Activated T-helper 2 cell treated with anti-CD3 and anti-CD28 coated beads, Interferon-gamma antibody, Interleukin-2, Interleukin-4, amounts not matched to agents 10 μg/mL and 5 μg/mL and 100 μg/mL, durations not matched to agents 14 hours and 24 hours and 36 hours (primary cell): Measurements from ENCODE around the gene SARS2. TPM values are rescaled to one million over a fixed set of nuclear protein-coding genes. Genes with fewer than 3 reads are reported as not detected.
"Not testable (repeated sequence)": the region's sequence is repeated elsewhere in the genome, so short reads cannot be mapped to it uniquely, and the experiment has no call there.

Experiments
- DNase-seq: peaks from one replicate; pipeline ENCODE4 v3.0.0; 2021; ENCODE audit warnings: low spot score
- H3K27ac Mint-ChIP-seq: one replicate; pipeline ENCODE4 v1.8.0; 2021; ENCODE audit warnings: mixed read lengths
- H3K27me3 Mint-ChIP-seq: one replicate; pipeline ENCODE4 v1.8.0; 2021; ENCODE audit warnings: low read depth, mixed read lengths
- H3K36me3 Mint-ChIP-seq: one replicate; pipeline ENCODE4 v1.8.0; 2021; ENCODE audit warnings: low read depth, mixed read lengths
- H3K4me1 Mint-ChIP-seq: one replicate; pipeline ENCODE4 v1.8.0; 2021; ENCODE audit warnings: low read depth, mixed read lengths
- H3K4me3 Mint-ChIP-seq: one replicate; pipeline ENCODE4 v1.8.0; 2021; ENCODE audit warnings: low read depth, mild to moderate bottlenecking, moderate library complexity, mixed read lengths
- H3K9me3 Mint-ChIP-seq: one replicate; pipeline ENCODE4 v1.8.0; 2021; ENCODE audit warnings: mixed read lengths
- intact Hi-C: fragments of 100-400 bp; cut with micrococcal nuclease; formaldehyde crosslinking; loops from one replicate; pipeline ENCODE4 v1.15.1; 2023
- total RNA-seq: library from RNA; stranded (reverse); gene quantifications from 2 replicates; pipeline ENCODE4 v1.2.3, GENCODE V29; 2022

Gene SARS2
- total RNA-seq, 1 donor from 2014 or later = 41.1 TPM

DNA sequence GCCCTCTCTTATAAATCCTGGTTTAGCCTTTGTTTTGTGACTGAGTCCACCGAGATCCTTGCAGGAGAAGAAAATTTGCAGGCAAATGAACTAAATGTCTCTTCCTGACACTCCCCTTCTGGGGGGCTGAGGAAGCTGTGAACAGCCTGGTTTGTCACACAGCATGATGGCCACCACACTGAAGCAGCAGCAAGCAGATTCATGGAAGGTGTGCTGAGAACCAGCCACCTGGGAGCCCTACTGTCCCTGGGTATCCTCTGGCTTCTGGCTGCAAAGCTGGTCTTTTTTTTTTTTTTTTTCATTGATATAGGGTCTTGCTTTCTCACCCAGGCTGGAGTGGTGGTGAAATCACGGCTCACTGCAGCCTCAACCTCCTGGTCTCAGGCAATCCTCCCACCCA is 11.4 kb upstream of the SARS2 start:
- Mint-ChIP-seq H3K36me3 (no peaks in the 10 kb centered on the region), H3K4me1 (peaks cover 5% of the 10 kb centered on the region)

GRCh38 chr19:38941466-38941865 is 10.9 kb upstream of the SARS2 start:
- H3K4me3 Mint-ChIP-seq, H3K36me3 Mint-ChIP-seq, H3K4me1 Mint-ChIP-seq, H3K27ac Mint-ChIP-seq, H3K9me3 Mint-ChIP-seq, intact Hi-C loops, DNase-seq: not testable (repeated sequence)
- peaks cover 17% of the 10 kb centered on the region for H3K27me3 Mint-ChIP-seq

More for the DNA sequence above, 11.4 kb upstream of the SARS2 start:
- Mint-ChIP-seq H3K27me3 (peaks cover 17% of the 10 kb centered on the region), H3K4me3 (no peak overlapping the region), H3K9me3 (no peaks in the 10 kb centered on the region), H3K27ac (no peak overlapping the region)
- no peak for DNase-seq
- intact Hi-C loops = no loop called here

DNA sequence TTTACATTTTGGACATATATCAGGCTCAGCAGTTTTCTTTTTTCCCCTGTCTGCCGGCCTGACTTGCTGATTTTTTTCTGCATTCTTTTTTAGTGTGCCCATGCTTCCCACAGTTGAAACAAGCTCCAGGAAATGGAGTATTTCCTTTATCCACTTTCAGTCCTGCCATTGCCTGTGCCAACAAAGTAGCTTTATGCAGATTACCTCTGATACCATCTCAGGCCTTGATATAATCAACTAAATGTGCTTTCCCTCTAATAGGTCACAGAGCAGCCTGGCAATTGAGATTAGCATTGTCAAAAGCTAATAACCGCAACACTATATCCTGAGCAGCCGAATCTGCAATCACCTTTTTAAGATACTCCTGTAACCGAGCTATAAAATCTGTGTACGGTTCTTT is 9.4 kb upstream of the SARS2 start:
- no peak overlapping the region for H3K27ac Mint-ChIP-seq
- DNase-seq = no peak
- H3K4me3 Mint-ChIP-seq = no peak overlapping the region
- intact Hi-C loops = no loop called here
- H3K36me3 Mint-ChIP-seq = peaks cover 11% of the 10 kb centered on the region
- H3K27me3 Mint-ChIP-seq = peaks cover 17% of the 10 kb centered on the region
- peaks cover 5% of the 10 kb centered on the region for H3K4me1 Mint-ChIP-seq
- peaks cover 2% of the 10 kb centered on the region for H3K9me3 Mint-ChIP-seq

GRCh38 chr19:38933544-38933943 is 3.0 kb upstream of the SARS2 start:
- Mint-ChIP-seq H3K36me3 (peaks cover 45% of the 10 kb centered on the region), H3K9me3 (peaks cover 8% of the 10 kb centered on the region), H3K4me3 (peak overlapping the region; percentile 94), H3K27ac (no peak overlapping the region), H3K27me3 (peaks cover 4% of the 10 kb centered on the region), H3K4me1 (peaks cover 24% of the 10 kb centered on the region)
- intact Hi-C loops = loop anchor here (5.0 kb wide), 1 partner anchor 201 kb away; no protein-coding TSS in a partner anchor
- DNase-seq = no peak

DNA sequence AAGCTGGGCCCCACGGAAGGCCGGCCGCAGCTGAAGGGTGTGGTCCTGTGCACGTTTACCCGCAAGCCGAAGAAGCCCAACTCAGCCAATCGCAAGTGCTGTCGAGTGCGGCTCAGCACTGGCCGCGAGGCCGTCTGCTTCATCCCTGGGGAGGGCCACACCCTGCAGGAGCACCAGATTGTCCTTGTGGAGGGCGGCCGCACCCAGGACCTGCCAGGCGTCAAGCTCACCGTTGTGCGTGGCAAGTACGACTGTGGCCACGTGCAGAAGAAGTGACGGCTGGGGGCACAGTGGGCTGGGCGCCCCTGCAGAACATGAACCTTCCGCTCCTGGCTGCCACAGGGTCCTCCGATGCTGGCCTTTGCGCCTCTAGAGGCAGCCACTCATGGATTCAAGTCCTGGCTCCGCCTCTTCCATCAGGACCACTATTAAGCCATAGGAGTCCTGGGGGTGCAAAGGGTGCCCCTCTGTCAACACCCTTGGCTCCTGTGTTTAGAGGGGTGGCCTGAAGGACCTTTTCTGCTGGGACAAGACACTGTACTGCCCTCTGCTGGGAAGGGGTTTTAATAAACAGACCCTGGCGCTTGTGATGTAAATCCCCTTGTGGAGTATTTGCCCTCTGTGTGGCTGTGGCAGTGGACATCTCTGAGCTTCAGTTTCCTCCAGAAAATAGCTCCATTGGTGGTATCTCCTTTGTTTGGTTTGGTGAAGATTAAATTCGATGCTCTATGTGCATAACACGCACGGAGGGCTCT is 2.0 kb upstream of the SARS2 start:
- H3K27me3 Mint-ChIP-seq = no peaks in the 10 kb centered on the region
- intact Hi-C loops = loop anchor here (5.0 kb wide), 1 partner anchor 200 kb away; no protein-coding TSS in a partner anchor
- peaks cover 46% of the 10 kb centered on the region for H3K36me3 Mint-ChIP-seq
- H3K27ac Mint-ChIP-seq = no peak overlapping the region
- H3K9me3 Mint-ChIP-seq = peaks cover 8% of the 10 kb centered on the region
- peak overlapping the region; percentile 94 for H3K4me3 Mint-ChIP-seq
- DNase-seq = no peak
- peaks cover 29% of the 10 kb centered on the region for H3K4me1 Mint-ChIP-seq

- Mint-ChIP-seq H3K4me1 (peaks cover 29% of the 10 kb centered on the region), H3K4me3 (peak overlapping the region; percentile 94), H3K9me3 (peaks cover 8% of the 10 kb centered on the region), H3K27ac (peak overlapping the region; percentile 97), H3K36me3 (peaks cover 46% of the 10 kb centered on the region), H3K27me3 (no peaks in the 10 kb centered on the region)
- intact Hi-C loops = loop anchor here (1.0 to 5.0 kb wide), 2 partner anchors 100 to 199 kb away; partner anchors contain the start of gene ECH1
- no peak for DNase-seq
Measured at GRCh38 chr19:38931521-38931793, 894 bp upstream of the SARS2 start.

DNA sequence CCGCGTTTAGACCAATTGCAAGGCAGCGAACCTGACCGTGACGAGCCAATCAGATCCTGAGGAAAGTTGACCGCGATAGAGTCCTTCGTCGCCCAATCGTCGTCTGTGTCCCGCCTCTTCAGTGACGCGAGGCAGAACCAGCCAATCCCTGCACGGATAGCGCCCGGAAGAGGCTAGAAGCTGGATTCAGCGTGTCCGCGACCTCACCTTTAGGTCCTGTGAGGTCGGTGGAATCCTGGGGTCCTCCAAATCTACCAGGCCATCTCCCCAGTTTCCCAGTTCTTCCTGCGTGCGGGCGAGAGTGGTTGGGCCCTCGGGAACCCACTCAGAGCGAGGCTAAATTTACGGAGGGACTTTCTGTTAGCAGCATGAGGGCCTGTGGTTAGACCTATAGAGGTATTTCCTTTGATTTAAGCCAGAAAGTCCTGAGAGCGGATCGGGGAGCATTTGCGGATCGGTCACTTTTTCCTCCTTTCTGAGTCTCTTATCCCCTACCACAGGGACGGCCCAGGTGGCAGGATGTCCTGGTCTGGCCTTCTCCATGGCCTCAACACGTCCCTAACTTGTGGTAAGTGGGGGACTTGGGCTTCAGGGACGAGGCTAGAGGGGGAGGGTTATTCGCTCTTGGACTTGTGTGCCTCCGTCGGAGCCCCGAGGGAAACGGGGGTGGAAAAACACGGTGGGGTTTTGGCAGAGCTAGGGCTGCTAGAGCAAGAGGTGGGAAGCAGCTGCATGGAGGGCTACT is 385 bp upstream of the SARS2 start, which contains the start of gene MRPS12:
Gene MRPS12, plus strand, starts transcription at position 169 of the 745 bp plus-strand sequence. Its CDS starts 351 bp downstream, at position 520.
- H3K9me3 Mint-ChIP-seq = peaks cover 8% of the 10 kb centered on the region
- peaks cover 46% of the 10 kb centered on the region for H3K36me3 Mint-ChIP-seq
- H3K27me3 Mint-ChIP-seq = no peaks in the 10 kb centered on the region
- H3K4me3 Mint-ChIP-seq = peak within 1 kb of the TSS; percentile 94
- H3K4me1 Mint-ChIP-seq = peaks cover 29% of the 10 kb centered on the region
- intact Hi-C loops = loop anchor here (1.0 to 5.0 kb wide), 6 partner anchors 32 to 557 kb away; partner anchors contain the start of genes ECH1, NFKBIB, PSMD8 and SIRT2
- H3K27ac Mint-ChIP-seq = peak within 1 kb of the TSS; percentile 97
- DNase-seq = peak; percentile 98

GRCh38 chr19:38928391-38929001 is 2.1 kb downstream of the SARS2 start:
- Mint-ChIP-seq H3K36me3 (peaks cover 31% of the 10 kb centered on the region), H3K4me1 (peaks cover 27% of the 10 kb centered on the region), H3K27me3 (no peaks in the 10 kb centered on the region), H3K27ac (peak overlapping the region; percentile 77), H3K9me3 (no peaks in the 10 kb centered on the region), H3K4me3 (peak overlapping the region; percentile 33)
- intact Hi-C loops = no loop called here
- no peak for DNase-seq

DNA sequence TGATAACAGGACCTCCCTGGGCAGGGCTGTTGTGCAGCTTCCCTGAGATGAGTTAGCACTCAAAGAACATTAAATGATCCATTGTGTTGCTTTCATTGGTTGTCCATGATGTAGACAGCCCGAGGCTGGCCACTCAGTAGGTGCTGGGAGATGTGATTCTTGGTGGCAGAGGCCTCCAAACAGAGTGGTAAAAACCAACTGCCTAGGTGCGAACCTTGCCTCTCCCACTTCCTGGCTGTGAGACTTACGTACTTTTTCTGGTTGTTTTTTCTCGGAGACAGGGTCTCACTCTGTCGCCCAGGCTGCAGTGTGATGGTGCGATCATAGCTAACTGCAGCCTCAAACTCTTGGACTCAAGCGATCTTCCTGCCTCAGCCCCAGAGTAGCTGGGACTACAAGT is 6.2 kb downstream of the SARS2 start:
- no peaks in the 10 kb centered on the region for H3K9me3 Mint-ChIP-seq
- H3K27ac Mint-ChIP-seq = no peak overlapping the region
- no peaks in the 10 kb centered on the region for H3K27me3 Mint-ChIP-seq
- peaks cover 24% of the 10 kb centered on the region for H3K36me3 Mint-ChIP-seq
- DNase-seq = no peak
- peaks cover 13% of the 10 kb centered on the region for H3K4me1 Mint-ChIP-seq
- intact Hi-C loops = no loop called here
- no peak overlapping the region for H3K4me3 Mint-ChIP-seq

DNA sequence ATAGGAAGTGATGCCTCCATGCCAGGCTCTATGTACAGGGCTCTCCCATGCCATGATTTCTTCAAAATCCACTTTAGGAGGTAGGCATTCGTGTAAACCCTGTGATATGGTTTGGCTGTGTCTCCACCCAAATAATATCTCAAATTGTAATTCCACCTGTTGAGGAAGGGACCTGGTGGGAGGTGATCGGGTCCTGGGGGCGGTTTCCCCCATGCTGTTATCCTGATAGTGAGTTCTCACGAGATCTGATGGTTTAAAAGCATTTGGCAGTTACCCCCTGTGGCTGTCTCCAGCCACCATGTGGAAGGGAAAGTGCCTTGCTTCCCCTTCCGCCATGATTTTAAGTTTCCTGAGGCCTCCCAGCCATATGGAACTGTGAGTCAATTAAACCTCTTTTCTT is 8.1 kb downstream of the SARS2 start:
- intact Hi-C loops = no loop called here
- no peaks in the 10 kb centered on the region for H3K9me3 Mint-ChIP-seq
- no peaks in the 10 kb centered on the region for H3K27me3 Mint-ChIP-seq
- H3K27ac Mint-ChIP-seq = no peak overlapping the region
- H3K36me3 Mint-ChIP-seq = peaks cover 21% of the 10 kb centered on the region
- H3K4me1 Mint-ChIP-seq = no peaks in the 10 kb centered on the region
- no peak overlapping the region for H3K4me3 Mint-ChIP-seq
- DNase-seq = no peak

DNA sequence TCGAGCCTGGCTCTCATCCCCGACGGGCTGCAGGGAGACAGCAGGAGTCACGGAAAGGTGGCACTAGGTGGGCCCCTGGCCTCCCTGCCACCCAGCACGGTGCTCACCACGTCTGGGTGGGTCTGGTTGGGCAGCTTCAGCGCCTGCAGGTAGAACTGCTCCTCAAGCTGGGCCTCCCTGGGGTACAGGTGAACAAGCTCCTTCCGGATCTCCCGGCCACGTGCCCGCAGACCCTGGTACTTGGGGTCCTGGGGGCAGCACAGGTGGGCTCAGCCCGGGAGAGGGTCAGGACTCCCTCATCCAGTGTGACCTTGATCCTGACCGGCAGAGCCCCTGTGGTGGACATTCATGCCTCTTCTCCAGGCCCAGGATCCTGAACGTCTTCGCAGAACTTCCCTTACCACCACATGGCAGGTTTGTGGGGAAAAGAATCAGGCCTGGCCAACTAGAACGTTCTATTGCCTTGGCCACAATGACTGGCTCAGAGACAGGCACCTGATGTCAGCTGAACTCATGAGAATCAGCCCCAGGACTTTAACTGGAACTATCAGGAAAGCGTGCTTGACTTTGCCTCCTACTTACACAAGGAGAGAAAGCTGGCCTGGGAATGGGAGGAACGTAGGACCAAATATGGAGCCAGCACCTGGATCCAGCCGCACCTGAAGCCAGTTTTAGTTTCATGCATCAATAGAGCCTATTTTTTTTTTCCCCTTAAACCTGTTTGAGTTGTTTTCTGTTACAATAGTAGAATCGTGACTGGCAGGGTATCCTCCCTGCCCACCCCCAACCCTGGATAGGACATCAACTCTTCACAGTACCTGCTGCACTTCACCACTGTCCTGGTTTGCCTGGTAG is 8.9 kb downstream of the SARS2 start:
- intact Hi-C loops = no loop called here
- Mint-ChIP-seq H3K27ac (no peak overlapping the region), H3K9me3 (no peaks in the 10 kb centered on the region), H3K4me1 (no peaks in the 10 kb centered on the region), H3K4me3 (no peak overlapping the region), H3K27me3 (no peaks in the 10 kb centered on the region), H3K36me3 (peaks cover 21% of the 10 kb centered on the region)
- no peak for DNase-seq
